ENCODE data around the gene CDKAL1.

GRCh38 chr6:20998748-20999448, 464.6 kb downstream of the CDKAL1 start:
- TF ChIP-seq CTCF (IDR thresholded peaks at IDR 0.05; ENCODE audit: low read depth, low read length) (no peak), EZH2phosphoT487 (IDR thresholded peaks at IDR 0.05; ENCODE audit: low read depth) (no peak)
